Bronchial smooth muscle cell (primary cell): ENCODE results near the gene KRTAP3-3. TPM values are rescaled to one million over a fixed set of nuclear protein-coding genes. Genes with fewer than 3 reads are reported as not detected.

Source experiments
- total RNA-seq: library from RNA; depleted of rRNA; stranded (reverse); fragments of >200 nt; gene quantifications from 2 replicates; pipeline ENCODE4 v1.2.1, GENCODE V29; 2014

Gene KRTAP3-3
- not detected in 2 replicates for total RNA-seq

DNA sequence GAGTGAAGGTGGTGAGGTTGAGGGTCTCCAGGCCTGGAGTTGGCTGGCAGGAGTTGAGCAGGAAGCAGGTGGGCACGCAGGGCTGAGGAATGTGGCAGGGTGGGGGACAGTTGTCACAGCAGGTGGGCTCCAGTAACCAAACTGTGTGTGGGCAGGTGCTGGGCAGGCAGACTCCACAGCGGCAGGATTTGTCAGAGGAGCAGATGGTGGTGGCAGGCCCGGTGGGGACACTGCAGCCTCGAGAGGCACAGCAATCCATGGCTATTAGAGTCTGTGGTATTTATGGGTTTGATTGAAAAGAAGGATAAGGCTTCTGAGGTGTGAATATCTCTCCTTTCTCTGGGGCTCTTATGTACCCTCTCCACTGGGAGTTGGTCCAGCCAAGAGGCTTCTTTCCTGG lies at the start of gene KRTAP3-3:
Gene KRTAP3-3, minus strand, starts transcription at position 326 of the 400 bp plus-strand sequence. Its CDS starts 67 bp downstream, at position 259.

DNA sequence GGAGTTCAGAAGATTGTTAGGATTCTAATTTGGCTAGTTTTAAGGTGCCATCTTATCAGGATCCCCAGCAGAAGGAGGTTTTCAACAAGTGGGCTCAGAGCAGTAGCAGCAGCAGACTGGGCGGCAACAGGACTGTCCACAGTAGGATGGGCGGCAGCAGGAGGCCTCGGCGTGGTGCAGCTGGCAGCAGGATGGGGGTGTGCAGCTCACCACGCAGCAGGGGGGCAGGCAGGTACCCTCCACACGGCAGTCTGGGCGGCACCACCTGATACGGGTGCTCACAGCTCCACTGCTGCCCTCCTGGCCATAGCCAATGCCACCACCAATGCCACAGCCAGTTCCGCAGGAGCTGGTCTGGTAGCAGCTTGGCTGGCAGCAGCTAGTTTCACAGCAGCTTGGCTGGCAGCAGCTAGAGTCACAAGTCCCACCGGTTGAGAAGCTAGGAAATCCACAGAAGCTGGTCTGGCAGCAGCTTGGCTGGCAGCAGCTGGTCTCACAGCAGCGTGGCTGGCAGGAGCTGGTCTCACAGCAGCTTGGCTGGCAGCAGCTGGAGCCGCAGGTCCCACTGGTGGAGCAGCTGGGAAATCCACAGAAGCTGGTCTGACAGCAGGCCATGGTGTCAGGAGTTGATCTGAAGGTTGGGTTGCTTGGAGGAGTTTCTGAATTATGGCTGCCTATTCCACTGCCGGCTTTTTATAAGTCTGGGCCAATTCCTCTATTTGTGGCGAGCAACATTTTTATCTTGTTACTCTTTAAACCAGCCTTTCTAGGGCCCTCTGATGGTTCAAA lies 47.0 kb upstream of the KRTAP3-3 start, which contains the start of gene KRTAP1-1:
Gene KRTAP1-1, minus strand, starts transcription at position 668 of the 789 bp plus-strand sequence. Its CDS starts 53 bp downstream, at position 615.

GRCh38 chr17:41034346-41034935 lies 40.5 kb upstream of the KRTAP3-3 start, which contains the start of gene KRTAP1-3:
Gene KRTAP1-3 (minus strand): TSS chr17:41034874. CDS start chr17:41034821, 53 bp downstream.

DNA sequence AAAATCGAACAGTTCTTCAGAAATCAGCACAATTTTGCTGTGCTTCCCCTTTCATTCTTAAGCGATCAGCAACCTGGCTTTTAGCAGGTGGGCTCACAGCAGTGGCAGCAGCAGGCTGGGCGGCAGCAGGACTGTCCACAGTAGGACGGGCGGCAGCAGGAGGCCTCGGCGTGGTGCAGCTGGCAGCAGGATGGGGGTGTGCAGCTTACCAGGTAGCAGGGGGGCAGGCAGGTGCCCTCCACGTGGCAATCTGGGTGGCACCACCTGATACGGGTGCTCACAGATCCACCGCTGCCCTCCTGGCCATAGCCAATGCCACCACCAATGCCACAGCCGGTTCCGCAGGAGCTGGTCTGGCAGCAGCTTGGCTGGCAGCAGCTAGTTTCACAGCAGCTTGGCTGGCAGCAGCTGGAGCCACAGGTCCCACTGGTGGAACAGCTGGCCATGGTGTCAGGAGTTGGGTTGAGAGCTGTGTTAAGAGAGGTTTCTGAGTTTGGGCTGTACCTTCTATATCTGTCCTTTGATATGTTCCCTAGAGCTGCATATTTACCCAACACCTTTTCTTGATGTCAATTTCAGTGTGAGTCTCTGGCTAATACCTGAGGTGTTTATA lies 35.8 kb upstream of the KRTAP3-3 start, which contains the start of gene KRTAP1-4:
Gene KRTAP1-4, minus strand, starts transcription at position 563 of the 613 bp plus-strand sequence. Its CDS starts 117 bp downstream, at position 446.

DNA sequence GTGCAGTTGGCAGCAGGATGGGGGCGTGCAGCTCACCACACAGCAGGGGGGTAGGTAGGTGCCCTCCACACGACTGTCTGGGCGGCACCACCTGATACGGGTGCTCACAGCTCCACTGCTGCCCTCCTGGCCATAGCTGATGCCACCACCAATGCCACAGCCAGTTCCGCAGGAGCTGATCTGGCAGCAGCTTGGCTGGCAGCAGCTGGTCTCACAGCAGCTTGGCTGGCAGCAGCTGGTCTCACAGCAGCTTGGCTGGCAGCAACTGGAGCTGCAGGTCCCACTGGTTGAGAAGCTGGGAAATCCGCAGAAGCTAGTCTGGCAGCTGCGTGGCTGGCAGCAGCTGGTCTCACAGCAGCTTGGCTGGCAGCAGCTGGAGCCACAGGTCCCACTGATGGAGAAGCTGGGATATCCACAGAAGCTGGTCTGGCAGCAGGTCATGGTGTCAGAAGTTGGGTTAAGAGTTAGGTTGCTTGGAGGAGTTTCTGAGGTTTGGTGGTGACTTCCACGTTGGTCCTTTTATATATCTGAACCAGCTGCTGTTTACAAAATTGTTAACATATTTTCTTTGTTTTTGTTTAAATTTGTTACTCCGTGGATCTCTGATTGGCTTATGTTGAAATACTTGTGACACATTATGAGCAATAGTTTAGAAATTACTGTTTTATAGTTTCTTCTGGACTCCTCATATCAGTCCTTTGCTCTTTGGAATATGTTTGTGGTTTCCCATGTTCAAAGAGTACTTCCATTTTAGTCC lies 32.9 kb upstream of the KRTAP3-3 start, which contains the start of gene KRTAP1-5:
Gene KRTAP1-5, minus strand, starts transcription at position 494 of the 757 bp plus-strand sequence. Its CDS starts 53 bp downstream, at position 441.

DNA sequence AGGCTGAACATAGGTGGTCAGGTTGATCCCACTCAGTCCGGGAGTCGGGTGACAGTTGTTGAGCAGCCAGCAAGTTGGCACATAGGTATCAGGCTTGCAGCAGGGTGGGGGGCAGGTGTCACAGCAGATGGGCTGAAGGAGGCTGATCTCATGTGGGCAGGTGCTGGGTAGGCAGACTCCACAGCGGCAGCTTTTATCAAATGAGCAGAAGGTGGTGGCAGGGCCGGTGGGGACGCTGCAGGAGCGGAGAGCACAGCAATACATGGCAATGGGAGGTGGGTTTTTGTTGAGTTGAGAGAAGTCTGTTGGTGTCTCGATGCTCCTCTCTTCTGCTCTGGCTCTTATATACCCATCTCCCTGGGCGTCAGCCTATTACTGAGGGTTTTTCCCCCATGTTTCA lies 14.8 kb upstream of the KRTAP3-3 start, which contains the start of gene KRTAP3-1:
Gene KRTAP3-1, minus strand, starts transcription at position 318 of the 400 bp plus-strand sequence. Its CDS starts 54 bp downstream, at position 264.

DNA sequence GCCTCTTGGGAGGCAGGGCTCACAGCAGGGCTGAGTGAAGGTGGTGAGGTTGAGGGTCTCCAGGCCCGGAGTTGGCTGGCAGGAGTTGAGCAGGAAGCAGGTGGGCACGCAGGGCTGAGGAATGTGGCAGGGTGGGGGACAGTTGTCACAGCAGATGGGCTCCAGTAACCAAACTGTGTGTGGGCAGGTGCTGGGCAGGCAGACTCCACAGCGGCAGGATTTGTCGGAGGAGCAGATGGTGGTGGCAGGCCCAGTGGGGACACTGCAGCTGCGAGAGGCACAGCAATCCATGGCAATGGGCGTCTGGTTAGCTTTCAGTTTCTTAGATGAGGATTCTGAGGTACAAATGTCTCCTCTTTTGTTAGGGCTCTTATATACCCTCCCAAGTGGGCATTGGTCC lies 5.6 kb upstream of the KRTAP3-3 start, which contains the start of gene KRTAP3-2:
Gene KRTAP3-2, minus strand, starts transcription at position 344 of the 400 bp plus-strand sequence. Its CDS starts 53 bp downstream, at position 291.

GRCh38 chr17:40984226-40984625 lies 9.7 kb downstream of the KRTAP3-3 start, which contains the start of gene KRT40:
Gene KRT40 (minus strand): TSS chr17:40984326. CDS start chr17:40984273, 53 bp downstream.

GRCh38 chr17:40966848-40967247 lies 27.1 kb downstream of the KRTAP3-3 start, which contains the start of gene KRT39:
Gene KRT39 (minus strand): TSS chr17:40966948. CDS start chr17:40966856, 92 bp downstream.

Other genes starting within 250 kb of the KRTAP3-3 start
- not detected in 2 replicates for gene KRT25, start 238.8 kb downstream of the KRTAP3-3 start, total RNA-seq
- not detected in 2 replicates for gene KRT26, start 222.0 kb downstream of the KRTAP3-3 start, total RNA-seq
- gene KRT27, start 211.6 kb downstream of the KRTAP3-3 start, total RNA-seq = not detected in 2 replicates
- not detected in 2 replicates for gene KRT28, start 194.2 kb downstream of the KRTAP3-3 start, total RNA-seq
- gene KRT10, start 171.6 kb downstream of the KRTAP3-3 start, total RNA-seq = 2.2 and 4.3 TPM in 2 replicates
- gene KRT12, start 126.9 kb downstream of the KRTAP3-3 start, total RNA-seq = not detected in 2 replicates
- not detected in 2 replicates for gene KRT20, start 108.9 kb downstream of the KRTAP3-3 start, total RNA-seq
- gene KRT23, start 56.5 kb downstream of the KRTAP3-3 start, total RNA-seq = 0.16 and 1.1 TPM in 2 replicates
- 0.16 and 0.17 TPM in 2 replicates for gene KRT39, start 27.2 kb downstream of the KRTAP3-3 start, total RNA-seq
- gene KRT40, start 9.8 kb downstream of the KRTAP3-3 start, total RNA-seq = not detected in 2 replicates
- not detected in 2 replicates for gene KRTAP3-2, start 5.7 kb upstream of the KRTAP3-3 start, total RNA-seq
- gene KRTAP3-1, start 15.0 kb upstream of the KRTAP3-3 start, total RNA-seq = not detected in 2 replicates
- not detected in 2 replicates for gene KRTAP1-5, start 33.0 kb upstream of the KRTAP3-3 start, total RNA-seq
- not detected in 2 replicates for gene KRTAP1-4, start 36.0 kb upstream of the KRTAP3-3 start, total RNA-seq
- not detected in 2 replicates for gene KRTAP1-3, start 40.7 kb upstream of the KRTAP3-3 start, total RNA-seq
- not detected in 2 replicates for gene KRTAP1-1, start 47.3 kb upstream of the KRTAP3-3 start, total RNA-seq
- not detected in 2 replicates for gene KRTAP2-1, start 53.2 kb upstream of the KRTAP3-3 start, total RNA-seq
- gene KRTAP2-2, start 61.1 kb upstream of the KRTAP3-3 start, total RNA-seq = not detected in 2 replicates
- gene KRTAP2-3, start 66.0 kb upstream of the KRTAP3-3 start, total RNA-seq = not detected in 2 replicates
- not detected in 2 replicates for gene KRTAP2-4, start 71.7 kb upstream of the KRTAP3-3 start, total RNA-seq
- not detected in 2 replicates for gene KRTAP4-7, start 90.0 kb upstream of the KRTAP3-3 start, total RNA-seq
- gene KRTAP4-8, start 104.0 kb upstream of the KRTAP3-3 start, total RNA-seq = not detected in 2 replicates
- not detected in 2 replicates for gene KRTAP4-16, start 108.0 kb upstream of the KRTAP3-3 start, total RNA-seq
- not detected in 2 replicates for gene KRTAP4-9, start 111.2 kb upstream of the KRTAP3-3 start, total RNA-seq
- gene KRTAP4-11, start 124.2 kb upstream of the KRTAP3-3 start, total RNA-seq = not detected in 2 replicates
- not detected in 2 replicates for gene KRTAP4-12, start 130.0 kb upstream of the KRTAP3-3 start, total RNA-seq
- not detected in 2 replicates for gene KRTAP4-6, start 146.4 kb upstream of the KRTAP3-3 start, total RNA-seq
- not detected in 2 replicates for gene KRTAP4-5, start 155.7 kb upstream of the KRTAP3-3 start, total RNA-seq
- not detected in 2 replicates for gene KRTAP4-4, start 166.6 kb upstream of the KRTAP3-3 start, total RNA-seq
- gene KRTAP4-3, start 174.1 kb upstream of the KRTAP3-3 start, total RNA-seq = not detected in 2 replicates
- gene KRTAP4-2, start 184.1 kb upstream of the KRTAP3-3 start, total RNA-seq = not detected in 2 replicates
- not detected in 2 replicates for gene KRTAP4-1, start 190.7 kb upstream of the KRTAP3-3 start, total RNA-seq
- gene KRTAP9-1, start 195.7 kb upstream of the KRTAP3-3 start, total RNA-seq = not detected in 2 replicates
- not detected in 2 replicates for gene KRTAP9-2, start 232.5 kb upstream of the KRTAP3-3 start, total RNA-seq
- not detected in 2 replicates for gene KRTAP9-3, start 238.3 kb upstream of the KRTAP3-3 start, total RNA-seq
- gene KRTAP9-8, start 243.8 kb upstream of the KRTAP3-3 start, total RNA-seq = not detected in 2 replicates